Fibroblast of mammary gland (primary cell): Measurements from ENCODE around the gene OCRL.
A peak's percentile ranks its signal among the peaks of the same experiment; 100 is the strongest.

Experiments
- DNase-seq: peaks from one replicate; pipeline ENCODE4 v3.0.0-alpha.2; 2010; ENCODE audit warnings: low read depth
- H3K4me3 ChIP-seq: 2 replicates; pipeline ENCODE4 v1.5.1; 2011; ENCODE audit warnings: low read depth, mild to moderate bottlenecking, low read length, moderate library complexity; ENCODE audit not compliant: control insufficient read depth
- TF ChIP-seq, protein P1 (sequence below): conservative IDR thresholded peaks from 2 replicates; pipeline ENCODE4 v1.5.1; 2011; ENCODE audit warnings: low read depth, low read length, inconsistent platforms; ENCODE audit not compliant: control insufficient read depth, insufficient read depth

OCRL gene

DNA sequence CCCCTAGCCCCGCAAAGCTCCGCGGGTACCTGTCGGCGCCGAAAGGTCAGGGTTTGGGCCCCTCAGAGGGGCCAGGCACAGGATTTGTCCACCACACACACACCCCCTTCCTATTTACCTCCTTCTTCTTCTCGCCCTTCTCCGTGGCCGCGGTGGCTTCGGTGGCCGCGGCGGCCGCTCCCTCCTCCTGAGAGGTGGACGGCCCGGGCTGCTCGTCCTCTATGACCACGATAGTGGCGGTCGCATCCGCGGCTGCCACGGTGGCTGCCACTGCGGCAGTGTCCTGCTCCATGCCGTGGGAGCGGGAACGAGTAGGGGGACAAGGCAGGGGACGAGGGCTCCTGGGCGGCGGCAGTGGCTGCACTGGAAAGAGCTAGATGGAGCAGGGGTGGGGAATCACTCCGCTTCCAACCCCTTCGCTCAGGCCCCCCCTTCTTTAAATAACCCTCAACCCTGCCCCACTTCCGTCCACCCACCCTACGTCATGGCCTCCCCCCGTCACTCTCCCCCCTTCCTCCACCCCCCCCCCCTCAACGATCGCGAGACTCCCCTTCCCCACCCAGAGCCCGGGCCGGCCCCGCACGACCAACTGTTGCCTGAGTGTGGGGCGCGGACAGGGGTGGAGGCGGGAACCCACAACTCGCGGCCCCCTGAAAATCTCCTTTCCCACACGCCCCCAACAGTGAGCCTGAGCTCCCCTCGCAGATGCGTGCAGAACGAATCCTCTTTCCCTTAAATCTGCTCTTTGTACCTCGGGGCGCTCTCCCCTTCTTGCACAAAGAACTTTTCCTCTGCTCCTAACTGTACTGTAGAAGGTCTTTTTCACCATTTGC is 16.8 kb upstream of the OCRL start, which contains the start of gene SMARCA1:
Gene SMARCA1, minus strand, starts transcription at position 412 of the 833 bp plus-strand sequence. Its CDS starts 120 bp downstream, at position 292.
- peak; percentile 44 for DNase-seq
- TF ChIP-seq, protein P1, sequence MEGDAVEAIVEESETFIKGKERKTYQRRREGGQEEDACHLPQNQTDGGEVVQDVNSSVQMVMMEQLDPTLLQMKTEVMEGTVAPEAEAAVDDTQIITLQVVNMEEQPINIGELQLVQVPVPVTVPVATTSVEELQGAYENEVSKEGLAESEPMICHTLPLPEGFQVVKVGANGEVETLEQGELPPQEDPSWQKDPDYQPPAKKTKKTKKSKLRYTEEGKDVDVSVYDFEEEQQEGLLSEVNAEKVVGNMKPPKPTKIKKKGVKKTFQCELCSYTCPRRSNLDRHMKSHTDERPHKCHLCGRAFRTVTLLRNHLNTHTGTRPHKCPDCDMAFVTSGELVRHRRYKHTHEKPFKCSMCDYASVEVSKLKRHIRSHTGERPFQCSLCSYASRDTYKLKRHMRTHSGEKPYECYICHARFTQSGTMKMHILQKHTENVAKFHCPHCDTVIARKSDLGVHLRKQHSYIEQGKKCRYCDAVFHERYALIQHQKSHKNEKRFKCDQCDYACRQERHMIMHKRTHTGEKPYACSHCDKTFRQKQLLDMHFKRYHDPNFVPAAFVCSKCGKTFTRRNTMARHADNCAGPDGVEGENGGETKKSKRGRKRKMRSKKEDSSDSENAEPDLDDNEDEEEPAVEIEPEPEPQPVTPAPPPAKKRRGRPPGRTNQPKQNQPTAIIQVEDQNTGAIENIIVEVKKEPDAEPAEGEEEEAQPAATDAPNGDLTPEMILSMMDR: no peak
- H3K4me3 ChIP-seq: peak within 1 kb of the TSS; percentile 70

DNA sequence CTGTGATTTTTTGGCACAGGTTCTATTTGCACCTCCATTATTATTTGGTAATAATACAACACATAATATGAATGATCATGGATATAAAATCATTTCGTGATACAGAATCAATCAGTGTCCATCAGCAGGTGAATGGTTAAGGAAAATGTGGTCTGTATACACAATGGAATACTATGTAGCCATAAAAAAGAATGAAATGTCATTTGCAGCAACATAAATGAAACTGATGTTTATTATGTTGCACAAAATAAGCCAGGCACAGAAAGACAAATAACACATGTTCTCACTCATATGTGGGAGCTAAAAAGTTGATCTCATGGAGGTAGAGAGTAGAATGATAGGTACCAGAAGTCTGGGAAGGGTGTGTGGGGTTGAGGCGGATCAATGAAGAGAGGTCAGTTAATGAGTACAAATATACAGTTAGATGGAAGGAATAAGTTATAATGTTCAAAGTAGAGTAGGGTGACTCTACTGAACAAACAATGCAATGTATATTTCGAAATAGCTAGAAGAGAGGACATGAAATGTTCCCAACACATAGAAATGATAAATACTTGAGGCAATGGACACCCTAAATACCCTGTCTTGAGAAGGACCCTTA is 15.7 kb upstream of the OCRL start:
- TF ChIP-seq, protein P1: no peak
- DNase-seq: no peak
- H3K4me3 ChIP-seq: no peak overlapping the region

DNA sequence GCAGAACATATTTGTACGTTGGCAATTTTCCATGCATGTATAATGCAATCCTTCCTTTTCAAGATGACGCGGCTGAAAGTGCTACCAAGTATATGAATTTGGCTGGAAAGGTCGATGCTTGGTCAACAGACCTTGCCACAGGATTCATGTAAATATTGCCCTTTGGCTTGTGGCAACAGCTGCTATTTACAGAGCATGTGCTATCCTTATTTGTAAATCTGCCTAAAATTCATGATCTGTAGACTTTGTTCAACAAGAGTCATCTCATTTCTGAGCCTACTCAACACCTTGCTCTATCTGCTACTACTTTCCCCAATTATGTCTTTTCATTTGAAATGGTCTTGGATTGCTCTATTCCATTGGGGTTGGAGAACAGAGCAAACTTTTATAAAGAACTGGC is 14.9 kb upstream of the OCRL start:
- TF ChIP-seq, protein P1: no peak
- no peak overlapping the region for H3K4me3 ChIP-seq
- peak; percentile 30 for DNase-seq

DNA sequence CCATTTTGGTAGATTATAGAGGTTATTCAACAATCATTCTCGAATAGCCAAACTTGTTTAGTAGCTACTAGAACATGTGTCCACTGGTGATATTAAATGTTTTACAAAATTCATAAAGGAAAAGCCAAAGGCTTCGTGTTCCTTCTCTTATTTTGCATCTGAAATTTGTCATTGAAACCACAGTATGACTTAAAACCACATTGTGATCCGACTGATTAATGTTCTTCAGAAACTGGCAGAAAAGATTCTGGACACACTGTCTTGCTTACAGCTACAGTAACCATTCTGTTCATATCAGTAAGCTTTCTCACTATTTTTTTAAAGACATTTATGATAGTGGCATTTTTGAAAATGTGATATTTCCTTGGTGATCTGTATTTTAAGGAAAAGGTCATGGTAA is 14.2 kb upstream of the OCRL start:
- DNase-seq: peak; percentile 22
- H3K4me3 ChIP-seq: no peak overlapping the region
- TF ChIP-seq, protein P1: no peak

DNA sequence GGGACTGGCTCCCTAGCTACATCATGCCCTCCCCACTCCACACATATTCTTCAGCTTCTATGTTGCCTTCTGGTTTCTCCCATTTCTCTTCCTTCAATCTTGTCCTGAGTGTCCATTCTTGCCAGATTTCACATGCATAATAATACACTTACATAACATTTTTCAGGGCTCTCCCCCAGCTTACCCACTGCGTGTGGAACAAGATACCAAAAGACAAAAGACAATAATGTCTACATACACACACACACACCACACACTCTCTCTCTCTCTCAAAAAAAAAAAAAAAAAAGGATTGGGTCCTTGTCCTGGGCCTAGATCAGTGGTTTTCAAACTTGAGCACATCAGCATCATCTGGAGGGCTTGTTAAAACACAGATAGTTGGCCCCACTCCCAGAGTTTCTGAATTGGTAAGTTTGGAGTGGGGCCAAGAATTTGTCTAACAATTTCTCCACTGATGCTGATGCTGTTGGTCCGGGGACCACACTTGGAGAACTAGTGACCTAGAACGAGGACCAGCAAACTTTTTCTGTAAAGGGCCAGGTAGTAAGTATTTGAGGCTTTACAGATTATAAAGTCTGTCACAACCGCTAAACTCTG is 10.3 kb upstream of the OCRL start:
- peak; percentile 55 for DNase-seq
- no peak overlapping the region for H3K4me3 ChIP-seq
- TF ChIP-seq, protein P1: no peak

- TF ChIP-seq, protein P1: no peak
- no peak overlapping the region for H3K4me3 ChIP-seq
- DNase-seq: no peak
Measured at GRCh38 chrX:129530410-129530809, 9.6 kb upstream of the OCRL start.
